Right atrium auricular region (tissue), 2 donors: ENCODE results near the gene SERP2. TPM values are rescaled to one million over a fixed set of nuclear protein-coding genes. Genes with fewer than 3 reads are reported as not detected.

Source experiments
- DNase-seq: peaks from one replicate; pipeline ENCODE4 v3.0.0-alpha.2; 2019; ENCODE audit warnings: low spot score
- H3K27ac ChIP-seq, 2 donors: fragments of 200-600 bp; sonication (generic); 1 replicate in 1 of 2; 2 replicates in 1 of 2; pipeline ENCODE4 v1.5.1; 2016 to 2019
- H3K27me3 ChIP-seq, 2 donors: fragments of 200-600 bp; sonication (generic); one replicate each; pipeline versions ENCODE4 v1.5.1 to v1.6.0; 2017 to 2019
- H3K36me3 ChIP-seq: fragments of 200-600 bp; sonication (generic); one replicate; pipeline ENCODE4 v1.5.1; 2016
- H3K4me1 ChIP-seq, 2 donors: fragments of 200-600 bp; sonication (generic); one replicate each; pipeline versions ENCODE4 v1.5.1 to v1.6.0; 2017 to 2019
- H3K4me3 ChIP-seq, 2 donors: fragments of 200-600 bp; sonication (generic); 1 replicate in 1 of 2; 2 replicates in 1 of 2; pipeline ENCODE4 v1.5.1; 2017 to 2019; ENCODE audit warnings: mild to moderate bottlenecking in 1 of 2, moderate library complexity in 1 of 2
- H3K9me3 ChIP-seq, 2 donors: fragments of 200-600 bp; sonication (generic); one replicate each; pipeline ENCODE4 v1.5.1; 2019
- CTCF ChIP-seq, 2 donors: fragments of 200-600 bp; sonication (generic); IDR thresholded peaks; one replicate each; pipeline ENCODE4 v1.5.1; 2019; ENCODE audit warnings: antibody characterized with exemption in 2 of 2
- total RNA-seq, 2 donors: library from RNA; depleted of rRNA; stranded (reverse); fragments of >200 nt; gene quantifications; one replicate each; pipeline ENCODE4 v1.1.0, GENCODE V29; 2016

The SERP2 gene
- total RNA-seq, 2 donors from 2014 or later = 15.4 to 17.7 TPM

GRCh38 chr13:44436589-44437337 is 63.1 kb downstream of the SERP2 start:
- peaks cover 17% of the 10 kb centered on the region for H3K36me3 ChIP-seq
- H3K4me3 ChIP-seq = peak overlapping the region; percentile 74 to 75
- TF ChIP-seq CTCF (IDR thresholded peaks at IDR 0.05) = no peak
- no peaks in the 10 kb centered on the region for H3K9me3 ChIP-seq
- peaks cover 0 to 40% of the 10 kb centered on the region in 2 donors for H3K4me1 ChIP-seq
- peak; percentile 98 for DNase-seq
- peak overlapping the region; percentile 91 to 96 for H3K27ac ChIP-seq
- no peaks in the 10 kb centered on the region for H3K27me3 ChIP-seq

- H3K4me3 ChIP-seq = peak overlapping the region; percentile 74 to 75
- H3K4me1 ChIP-seq = peaks cover 0 to 35% of the 10 kb centered on the region in 2 donors
- DNase-seq = no peak
- H3K36me3 ChIP-seq = peaks cover 17% of the 10 kb centered on the region
- H3K27ac ChIP-seq = peak overlapping the region; percentile 91 to 96
- no peaks in the 10 kb centered on the region for H3K27me3 ChIP-seq
- TF ChIP-seq CTCF (IDR thresholded peaks at IDR 0.05) = peak; percentile 40 to 71
- H3K9me3 ChIP-seq = no peaks in the 10 kb centered on the region
These were observed 64.0 kb downstream of the SERP2 start for GRCh38 chr13:44437356-44438233.

GRCh38 chr13:44438234-44438579 is 64.6 kb downstream of the SERP2 start:
- no peak for DNase-seq
- Histone ChIP-seq H3K4me3 (no peak overlapping the region), H3K27ac (no peak overlapping the region), H3K36me3 (peaks cover 14% of the 10 kb centered on the region), H3K27me3 (no peaks in the 10 kb centered on the region), H3K4me1 (peaks cover 0 to 29% of the 10 kb centered on the region in 2 donors), H3K9me3 (no peaks in the 10 kb centered on the region)
- peak in 1 of 2 donors; percentile 0 for TF ChIP-seq CTCF (IDR thresholded peaks at IDR 0.05)

- Histone ChIP-seq H3K4me3 (no peak overlapping the region), H3K36me3 (peaks cover under 1% of the 10 kb centered on the region), H3K27ac (no peak overlapping the region), H3K9me3 (no peaks in the 10 kb centered on the region), H3K27me3 (no peaks in the 10 kb centered on the region), H3K4me1 (peaks cover 0 to 16% of the 10 kb centered on the region in 2 donors)
- no peak for TF ChIP-seq CTCF (IDR thresholded peaks at IDR 0.05)
- no peak for DNase-seq
These were observed 65.9 kb downstream of the SERP2 start for GRCh38 chr13:44439452-44440024.

GRCh38 chr13:44440046-44440608 is 66.5 kb downstream of the SERP2 start:
- no peaks in the 10 kb centered on the region for H3K9me3 ChIP-seq
- H3K4me3 ChIP-seq = no peak overlapping the region
- no peaks in the 10 kb centered on the region for H3K27me3 ChIP-seq
- H3K4me1 ChIP-seq = peaks cover 0 to 13% of the 10 kb centered on the region in 2 donors
- no peaks in the 10 kb centered on the region for H3K36me3 ChIP-seq
- no peak for TF ChIP-seq CTCF (IDR thresholded peaks at IDR 0.05)
- DNase-seq = no peak
- H3K27ac ChIP-seq = no peak overlapping the region

Other genes starting within 250 kb of the SERP2 start
- gene TSC22D1, start 202.5 kb downstream of the SERP2 start, total RNA-seq = 100 to 1,000 TPM; 110 to 159 TPM